HCT116 (cell line): ENCODE data around the gene HLA-DRA. TPM values are rescaled to one million over a fixed set of nuclear protein-coding genes. Genes with fewer than 3 reads are reported as not detected.

Experiments
- ATAC-seq: fragments of 200-7000 bp; cut with Tn5 transposase; 2 replicates; pipeline ENCODE4 v1.9.1; 2020; ENCODE audit warnings: mild to moderate bottlenecking, moderate library complexity
- BruUV-seq: library from RNA; stranded (reverse); fragments of 400-500 nt; replicated peaks from 2 replicates; lab custom pipeline; 2021; lab: Mats Ljungman, UMichigan
- CTCF ChIA-PET: fragments of 300-600 bp; sonication (Branson Sonifier 250); formaldehyde crosslinking; loops from one replicate; lab custom pipeline; 2021; ENCODE audit warnings: antibody characterized with exemption; lab: Charles Lee
- POLR2A ChIA-PET: fragments of 300-600, 350-600 bp; sonication (Branson Sonifier 250); formaldehyde crosslinking; loops from one replicate; lab custom pipeline; 2021; ENCODE audit warnings: antibody characterized with exemption; lab: Charles Lee
- RAD21 ChIA-PET, 2 experiments: fragments of 300-600 bp; sonication (Branson Sonifier 250); formaldehyde crosslinking; loops; one replicate each; lab custom pipeline; 2023; ENCODE audit warnings: low total read pairs in 2 of 2; ENCODE audit not compliant: uncharacterized antibody in 2 of 2, unreplicated experiment in 2 of 2, low non-redundant PET in 1 of 2; lab: Charles Lee
- DNase-seq: peaks from one replicate; pipeline ENCODE4 v3.0.0-alpha.2; 2010; ENCODE audit warnings: low read depth, low spot score
- H2AFZ ChIP-seq: fragments of 200-600 bp; shearing (Covaris generic), sonication (generic); 2 replicates; pipeline ENCODE4 v1.6.1; 2017; ENCODE audit warnings: low read depth, mixed run types, mixed read lengths, antibody characterized with exemption, low read length; ENCODE audit not compliant: poor library complexity, severe bottlenecking
- H3K27ac ChIP-seq: 2 replicates; pipeline ENCODE4 v1.5.1; 2012; ENCODE audit warnings: low read depth, low read length
- H3K27me3 ChIP-seq: fragments of 200-600 bp; sonication (generic); 2 replicates; pipeline ENCODE4 v1.6.1; 2016; ENCODE audit warnings: mixed run types, low read length, mixed read lengths; ENCODE audit not compliant: insufficient read depth
- H3K36me3 ChIP-seq, 2 experiments: fragments of 200-500 bp in 1 of 2; fragments of 200-600 bp in 1 of 2; sonication (Bioruptor generic) in 1 of 2; sonication (generic) in 1 of 2; 2 replicates each; pipeline versions ENCODE4 v1.5.1 to v1.6.1; 2014 to 2016; ENCODE audit warnings: low read length in 2 of 2, inconsistent platforms in 1 of 2, mixed read lengths in 1 of 2, mixed run types in 1 of 2; ENCODE audit not compliant: insufficient read depth in 2 of 2, control insufficient read depth in 1 of 2
- H3K4me1 ChIP-seq, 2 experiments: fragments of 200-600 bp in 1 of 2; sonication (generic) in 1 of 2; 2 replicates each; pipeline versions ENCODE4 v1.5.1 to v1.6.1; 2012 to 2017; ENCODE audit warnings: low read length in 2 of 2, inconsistent platforms in 1 of 2, mild to moderate bottlenecking in 1 of 2, mixed read lengths in 1 of 2, mixed run types in 1 of 2, moderate library complexity in 1 of 2; ENCODE audit not compliant: insufficient read depth in 2 of 2, control insufficient read depth in 1 of 2
- H3K4me2 ChIP-seq: fragments of 200-600 bp; sonication (generic); 2 replicates; pipeline ENCODE4 v1.6.1; 2017; ENCODE audit warnings: mixed run types, low read length, mixed read lengths
- H3K4me3 ChIP-seq, 2 experiments: fragments of 200-600 bp in 1 of 2; sonication (generic) in 1 of 2; replicated peaks in 1 of 2; 2 replicates each; pipeline ENCODE4 v1.5.1; 2011 to 2016; ENCODE audit warnings: low read length in 2 of 2, control low read depth in 1 of 2, low read depth in 1 of 2, mild to moderate bottlenecking in 1 of 2, mixed read lengths in 1 of 2, mixed run types in 1 of 2
- H3K79me2 ChIP-seq: fragments of 200-600 bp; sonication (generic); 2 replicates; pipeline ENCODE4 v1.6.1; 2017; ENCODE audit warnings: mild to moderate bottlenecking, mixed run types, low read length, moderate library complexity, mixed read lengths; ENCODE audit not compliant: insufficient read depth
- H3K9ac ChIP-seq: fragments of 200-600 bp; sonication (generic); 2 replicates; pipeline ENCODE4 v1.6.1; 2016; ENCODE audit warnings: low read length, mixed read lengths
- H3K9me2 ChIP-seq: fragments of 200-600 bp; sonication (generic), shearing (Covaris generic); 2 replicates; pipeline ENCODE4 v1.6.1; 2017; ENCODE audit warnings: mixed run types, mild to moderate bottlenecking, moderate library complexity; ENCODE audit not compliant: insufficient read depth
- H3K9me3 ChIP-seq, 2 experiments: fragments of 200-500 bp in 1 of 2; fragments of 200-600 bp in 1 of 2; sonication (Bioruptor generic) in 1 of 2; sonication (generic) in 1 of 2; 2 replicates each; pipeline ENCODE4 v1.6.1; 2014 to 2017; ENCODE audit warnings: low read length in 2 of 2, mixed read lengths in 2 of 2, inconsistent platforms in 1 of 2, low read depth in 1 of 2, mild to moderate bottlenecking in 1 of 2, mixed run types in 1 of 2, moderate library complexity in 1 of 2; ENCODE audit not compliant: control insufficient read depth in 1 of 2, insufficient read depth in 1 of 2
- H4K20me1 ChIP-seq: fragments of 200-600 bp; sonication (generic), shearing (Covaris generic); 2 replicates; pipeline ENCODE4 v1.6.1; 2017; ENCODE audit warnings: mixed run types, mild to moderate bottlenecking, moderate library complexity; ENCODE audit not compliant: insufficient read depth
- ELF1 ChIP-seq: IDR thresholded peaks from 2 replicates; pipeline ENCODE4 v1.6.1; 2012; ENCODE audit warnings: low read depth, borderline replicate concordance
- EZH2phosphoT487 ChIP-seq: fragments of 200-600 bp; IDR thresholded peaks from 2 replicates; pipeline ENCODE4 v1.6.1; 2018; ENCODE audit warnings: antibody characterized with exemption, borderline replicate concordance
- FOSL1 ChIP-seq: IDR thresholded peaks from 2 replicates; pipeline ENCODE4 v1.6.1; 2012; ENCODE audit warnings: low read depth
- JUND ChIP-seq: IDR thresholded peaks from 2 replicates; pipeline ENCODE4 v1.6.1; 2012
- MAX ChIP-seq: IDR thresholded peaks from 2 replicates; pipeline ENCODE4 v1.6.1; 2012
- POLR2A ChIP-seq: IDR thresholded peaks from 2 replicates; pipeline ENCODE4 v1.7.0; 2011; ENCODE audit warnings: borderline replicate concordance; ENCODE audit not compliant: insufficient read depth, insufficient read length; ENCODE audit errors: extremely low read depth
- RAD21 ChIP-seq: IDR thresholded peaks from 2 replicates; pipeline ENCODE4 v1.6.1; 2012; ENCODE audit warnings: low read depth, mild to moderate bottlenecking
- SIN3A ChIP-seq: IDR thresholded peaks from 2 replicates; pipeline ENCODE4 v1.6.1; 2012; ENCODE audit warnings: low read depth
- SRF ChIP-seq: IDR thresholded peaks from 2 replicates; pipeline ENCODE4 v1.6.1; 2012; ENCODE audit warnings: low read depth
- ZFX ChIP-seq: fragments of 450-650 bp; IDR thresholded peaks from 2 replicates; pipeline ENCODE4 v1.6.1; 2017
- intact Hi-C: fragments of 100-400 bp; cut with micrococcal nuclease; formaldehyde crosslinking; loops from 2 replicates; pipeline ENCODE4 v1.10.0; 2022
- total RNA-seq: library from RNA; stranded (reverse); gene quantifications from one replicate; pipeline ENCODE4 v1.2.1, GENCODE V29; 2021; ENCODE audit not compliant: unreplicated experiment

Gene HLA-DRA
- total RNA-seq, 1 experiment from 2014 or later, result 4.7 TPM

GRCh38 chr6:32436186-32436585 is 3.5 kb upstream of the HLA-DRA start:
- Histone ChIP-seq H3K79me2 (no peaks in the 10 kb centered on the region), H3K4me3 (no peak overlapping the region), H3K27ac (no peak overlapping the region), H3K9me3 (no peaks in the 10 kb centered on the region), H4K20me1 (no peaks in the 10 kb centered on the region), H2AFZ (no peak overlapping the region), H3K36me3 (no peaks in the 10 kb centered on the region), H3K9me2 (no peaks in the 10 kb centered on the region), H3K27me3 (no peaks in the 10 kb centered on the region), H3K4me2 (no peak overlapping the region), H3K9ac (no peak overlapping the region), H3K4me1 (peaks cover 0 to 4% of the 10 kb centered on the region in 2 experiments; a peak in 2 of 4 replicates)
- intact Hi-C loops, result no loop called here
- ATAC-seq (no peak), DNase-seq (no peak)
- no peak for TF ChIP-seq SIN3A
- TF ChIP-seq POLR2A, result no peak
- no peak for TF ChIP-seq JUND
- no peak for TF ChIP-seq MAX
- no peak for TF ChIP-seq RAD21
- TF ChIP-seq EZH2phosphoT487, result no peak
- TF ChIP-seq ELF1, result no peak
- no peak for TF ChIP-seq ZFX
- no TSS peak for BruUV-seq
- RAD21 ChIA-PET, result no interaction called here
- CTCF ChIA-PET, result interaction anchor here (1.1 kb wide), 1 partner anchor 256 kb away, joined by 7 read pairs; no protein-coding TSS in a partner anchor
- POLR2A ChIA-PET, result no interaction called here

GRCh38 chr6:32436995-32437836 is 2.5 kb upstream of the HLA-DRA start:
- intact Hi-C loops, result no loop called here
- Histone ChIP-seq H3K4me2 (no peak overlapping the region), H3K9me2 (no peaks in the 10 kb centered on the region), H3K27me3 (no peaks in the 10 kb centered on the region), H3K79me2 (no peaks in the 10 kb centered on the region), H3K9me3 (no peaks in the 10 kb centered on the region), H2AFZ (no peak overlapping the region), H3K27ac (no peak overlapping the region), H3K36me3 (no peaks in the 10 kb centered on the region), H3K4me3 (no peak overlapping the region), H3K9ac (no peak overlapping the region), H4K20me1 (no peaks in the 10 kb centered on the region), H3K4me1 (peaks cover 0 to 4% of the 10 kb centered on the region in 2 experiments; a peak in 2 of 4 replicates)
- no peak for ATAC-seq
- CTCF ChIA-PET, result no interaction called here
- POLR2A ChIA-PET, result no interaction called here
- no peak for DNase-seq
- RAD21 ChIA-PET, result no interaction called here
- no TSS peak for BruUV-seq
- TF ChIP-seq FOSL1, result no peak
- TF ChIP-seq SRF, result peak; percentile 40; the same call in 1 of the 2 replicates
